Measurements from ENCODE around the gene SLC5A10. TPM values are rescaled to one million over a fixed set of nuclear protein-coding genes. Genes with fewer than 3 reads are reported as not detected.

Gene SLC5A10
- total and polyA plus RNA-seq, 4 donors = 0.05 to 0.23 (median 0.15) TPM

GRCh38 chr17:19015428-19015827 is 63.5 kb downstream of the SLC5A10 start:
- Histone ChIP-seq H3K9ac (ENCODE audit: low read depth in 1 of 2, low read length in 2 of 2) (no peak overlapping the region), H3K27ac (ENCODE audit: low read depth in 1 of 2, low read length in 2 of 2) (no peak overlapping the region), H3K9me3 (ENCODE audit: control insufficient read depth in 4 of 4, low read length in 3 of 4) (no peaks in the 10 kb centered on the region), H3K27me3 (ENCODE audit: control insufficient read depth in 4 of 4, insufficient read depth in 4 of 4, low read length in 3 of 4) (no peaks in the 10 kb centered on the region), H3K4me3 (ENCODE audit: low read depth in 1 of 3, low read length in 3 of 3) (no peak overlapping the region), H3K36me3 (ENCODE audit: control insufficient read depth in 4 of 4, insufficient read depth in 3 of 4, low read depth in 1 of 4, low read length in 3 of 4) (no peaks in the 10 kb centered on the region), H3K4me1 (ENCODE audit: control insufficient read depth in 4 of 4, insufficient read depth in 4 of 4, low read length in 3 of 4) (peaks cover 0 to 5% (median 1%) of the 10 kb centered on the region in 4 donors)
- 92% methylated on average over 7 of the region's 7 CpGs for WGBS
- no peak for TF ChIP-seq NR2F2 (IDR thresholded peaks at IDR 0.05)
- no peak for TF ChIP-seq TAF1 (conservative IDR thresholded peaks at IDR 0.05)
- TF ChIP-seq, protein P1, sequence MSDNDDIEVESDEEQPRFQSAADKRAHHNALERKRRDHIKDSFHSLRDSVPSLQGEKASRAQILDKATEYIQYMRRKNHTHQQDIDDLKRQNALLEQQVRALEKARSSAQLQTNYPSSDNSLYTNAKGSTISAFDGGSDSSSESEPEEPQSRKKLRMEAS (IDR thresholded peaks at IDR 0.05) = no peak
- no peak for TF ChIP-seq YY1 (IDR thresholded peaks at IDR 0.05)
- TF ChIP-seq, protein P2, sequence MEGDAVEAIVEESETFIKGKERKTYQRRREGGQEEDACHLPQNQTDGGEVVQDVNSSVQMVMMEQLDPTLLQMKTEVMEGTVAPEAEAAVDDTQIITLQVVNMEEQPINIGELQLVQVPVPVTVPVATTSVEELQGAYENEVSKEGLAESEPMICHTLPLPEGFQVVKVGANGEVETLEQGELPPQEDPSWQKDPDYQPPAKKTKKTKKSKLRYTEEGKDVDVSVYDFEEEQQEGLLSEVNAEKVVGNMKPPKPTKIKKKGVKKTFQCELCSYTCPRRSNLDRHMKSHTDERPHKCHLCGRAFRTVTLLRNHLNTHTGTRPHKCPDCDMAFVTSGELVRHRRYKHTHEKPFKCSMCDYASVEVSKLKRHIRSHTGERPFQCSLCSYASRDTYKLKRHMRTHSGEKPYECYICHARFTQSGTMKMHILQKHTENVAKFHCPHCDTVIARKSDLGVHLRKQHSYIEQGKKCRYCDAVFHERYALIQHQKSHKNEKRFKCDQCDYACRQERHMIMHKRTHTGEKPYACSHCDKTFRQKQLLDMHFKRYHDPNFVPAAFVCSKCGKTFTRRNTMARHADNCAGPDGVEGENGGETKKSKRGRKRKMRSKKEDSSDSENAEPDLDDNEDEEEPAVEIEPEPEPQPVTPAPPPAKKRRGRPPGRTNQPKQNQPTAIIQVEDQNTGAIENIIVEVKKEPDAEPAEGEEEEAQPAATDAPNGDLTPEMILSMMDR (IDR thresholded peaks at IDR 0.05; ENCODE audit: low read depth, low read length, missing input control) = no peak
- TF ChIP-seq HNF4A (conservative IDR thresholded peaks at IDR 0.05) = no peak
- TF ChIP-seq GABPA (IDR thresholded peaks at IDR 0.05 in 1 of 2, conservative IDR thresholded peaks at IDR 0.05 in 1 of 2) = no peak
- TF ChIP-seq JUND (IDR thresholded peaks at IDR 0.05) = no peak
- no peak for TF ChIP-seq SP1 (IDR thresholded peaks at IDR 0.05)
- TF ChIP-seq FOXA2 (IDR thresholded peaks at IDR 0.05) = no peak
- no peak for TF ChIP-seq EGR1 (IDR thresholded peaks at IDR 0.05; ENCODE audit: low read depth in 2 of 2)
- no peak for TF ChIP-seq FOXA1 (IDR thresholded peaks at IDR 0.05)
- TF ChIP-seq ZBTB33 (IDR thresholded peaks at IDR 0.05) = no peak
- TF ChIP-seq, protein P3, sequence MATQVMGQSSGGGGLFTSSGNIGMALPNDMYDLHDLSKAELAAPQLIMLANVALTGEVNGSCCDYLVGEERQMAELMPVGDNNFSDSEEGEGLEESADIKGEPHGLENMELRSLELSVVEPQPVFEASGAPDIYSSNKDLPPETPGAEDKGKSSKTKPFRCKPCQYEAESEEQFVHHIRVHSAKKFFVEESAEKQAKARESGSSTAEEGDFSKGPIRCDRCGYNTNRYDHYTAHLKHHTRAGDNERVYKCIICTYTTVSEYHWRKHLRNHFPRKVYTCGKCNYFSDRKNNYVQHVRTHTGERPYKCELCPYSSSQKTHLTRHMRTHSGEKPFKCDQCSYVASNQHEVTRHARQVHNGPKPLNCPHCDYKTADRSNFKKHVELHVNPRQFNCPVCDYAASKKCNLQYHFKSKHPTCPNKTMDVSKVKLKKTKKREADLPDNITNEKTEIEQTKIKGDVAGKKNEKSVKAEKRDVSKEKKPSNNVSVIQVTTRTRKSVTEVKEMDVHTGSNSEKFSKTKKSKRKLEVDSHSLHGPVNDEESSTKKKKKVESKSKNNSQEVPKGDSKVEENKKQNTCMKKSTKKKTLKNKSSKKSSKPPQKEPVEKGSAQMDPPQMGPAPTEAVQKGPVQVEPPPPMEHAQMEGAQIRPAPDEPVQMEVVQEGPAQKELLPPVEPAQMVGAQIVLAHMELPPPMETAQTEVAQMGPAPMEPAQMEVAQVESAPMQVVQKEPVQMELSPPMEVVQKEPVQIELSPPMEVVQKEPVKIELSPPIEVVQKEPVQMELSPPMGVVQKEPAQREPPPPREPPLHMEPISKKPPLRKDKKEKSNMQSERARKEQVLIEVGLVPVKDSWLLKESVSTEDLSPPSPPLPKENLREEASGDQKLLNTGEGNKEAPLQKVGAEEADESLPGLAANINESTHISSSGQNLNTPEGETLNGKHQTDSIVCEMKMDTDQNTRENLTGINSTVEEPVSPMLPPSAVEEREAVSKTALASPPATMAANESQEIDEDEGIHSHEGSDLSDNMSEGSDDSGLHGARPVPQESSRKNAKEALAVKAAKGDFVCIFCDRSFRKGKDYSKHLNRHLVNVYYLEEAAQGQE (IDR thresholded peaks at IDR 0.05) = no peak
- TF ChIP-seq HNF4G (IDR thresholded peaks at IDR 0.05) = no peak
- TF ChIP-seq RXRA (IDR thresholded peaks at IDR 0.05) = no peak
- TF ChIP-seq, protein P4, sequence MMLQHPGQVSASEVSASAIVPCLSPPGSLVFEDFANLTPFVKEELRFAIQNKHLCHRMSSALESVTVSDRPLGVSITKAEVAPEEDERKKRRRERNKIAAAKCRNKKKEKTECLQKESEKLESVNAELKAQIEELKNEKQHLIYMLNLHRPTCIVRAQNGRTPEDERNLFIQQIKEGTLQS (IDR thresholded peaks at IDR 0.05) = no peak
- TF ChIP-seq RAD21 (IDR thresholded peaks at IDR 0.05) = no peak
- DNase-seq (ENCODE audit: low spot score) = no peak

Measured in liver (tissue), 9 donors.